HCT116 (cell line): ENCODE results near the gene ADGRA3.

Experiments
- ATF3 ChIP-seq: IDR thresholded peaks from 2 replicates; pipeline ENCODE4 v1.6.1; 2012
- CTCF ChIP-seq, 3 experiments: fragments of 200-600 bp in 1 of 3; sonication (generic) in 1 of 3; IDR thresholded peaks in 2 of 3; conservative IDR thresholded peaks in 1 of 3; 2 replicates each; pipeline ENCODE4 v1.5.1; 2012 to 2017; ENCODE audit warnings: low read depth in 2 of 3, low read length in 2 of 3, antibody characterized with exemption in 1 of 3, borderline replicate concordance in 1 of 3, control low read depth in 1 of 3, mild to moderate bottlenecking in 1 of 3, mixed read lengths in 1 of 3, mixed run types in 1 of 3, moderate library complexity in 1 of 3; ENCODE audit not compliant: insufficient read depth in 1 of 3
- EGR1 ChIP-seq: IDR thresholded peaks from 2 replicates; pipeline ENCODE4 v1.6.1; 2012; ENCODE audit warnings: low read depth
- EZH2phosphoT487 ChIP-seq: fragments of 200-600 bp; IDR thresholded peaks from 2 replicates; pipeline ENCODE4 v1.6.1; 2018; ENCODE audit warnings: antibody characterized with exemption, borderline replicate concordance
- POLR2A ChIP-seq: IDR thresholded peaks from 2 replicates; pipeline ENCODE4 v1.7.0; 2011; ENCODE audit warnings: borderline replicate concordance; ENCODE audit not compliant: insufficient read depth, insufficient read length; ENCODE audit errors: extremely low read depth
- POLR2AphosphoS5 ChIP-seq: IDR thresholded peaks from 2 replicates; pipeline ENCODE4 v1.6.1; 2011; ENCODE audit warnings: mild to moderate bottlenecking, low read depth, low read length, moderate library complexity
- RAD21 ChIP-seq: IDR thresholded peaks from 2 replicates; pipeline ENCODE4 v1.6.1; 2012; ENCODE audit warnings: low read depth, mild to moderate bottlenecking
- SIN3A ChIP-seq: IDR thresholded peaks from 2 replicates; pipeline ENCODE4 v1.6.1; 2012; ENCODE audit warnings: low read depth
- TCF7L2 ChIP-seq: IDR thresholded peaks from 2 replicates; pipeline ENCODE4 v1.7.0; 2011; ENCODE audit warnings: borderline replicate concordance, inconsistent platforms; ENCODE audit not compliant: insufficient read depth, insufficient read length; ENCODE audit errors: extremely low read depth
- ZFX ChIP-seq: fragments of 450-650 bp; IDR thresholded peaks from 2 replicates; pipeline ENCODE4 v1.6.1; 2017

GRCh38 chr4:22537864-22538263 lies 22.0 kb upstream of the ADGRA3 start:
- TF ChIP-seq CTCF (IDR thresholded peaks at IDR 0.05 in 2 of 3, conservative IDR thresholded peaks at IDR 0.05 in 1 of 3; ENCODE audit: borderline replicate concordance in 1 of 3, insufficient read depth in 1 of 3, low read depth in 2 of 3, low read length in 2 of 3) (no peak), POLR2AphosphoS5 (no peak), RAD21 (no peak), EZH2phosphoT487 (no peak), POLR2A (no peak), ATF3 (no peak), ZFX (no peak), SIN3A (no peak), TCF7L2 (no peak), EGR1 (no peak)
